ENCODE results near the gene XAGE5.
"Not testable (repeated sequence)": the region's sequence is repeated elsewhere in the genome, so short reads cannot be mapped to it uniquely, and the experiment has no call there.

XAGE5 gene

DNA sequence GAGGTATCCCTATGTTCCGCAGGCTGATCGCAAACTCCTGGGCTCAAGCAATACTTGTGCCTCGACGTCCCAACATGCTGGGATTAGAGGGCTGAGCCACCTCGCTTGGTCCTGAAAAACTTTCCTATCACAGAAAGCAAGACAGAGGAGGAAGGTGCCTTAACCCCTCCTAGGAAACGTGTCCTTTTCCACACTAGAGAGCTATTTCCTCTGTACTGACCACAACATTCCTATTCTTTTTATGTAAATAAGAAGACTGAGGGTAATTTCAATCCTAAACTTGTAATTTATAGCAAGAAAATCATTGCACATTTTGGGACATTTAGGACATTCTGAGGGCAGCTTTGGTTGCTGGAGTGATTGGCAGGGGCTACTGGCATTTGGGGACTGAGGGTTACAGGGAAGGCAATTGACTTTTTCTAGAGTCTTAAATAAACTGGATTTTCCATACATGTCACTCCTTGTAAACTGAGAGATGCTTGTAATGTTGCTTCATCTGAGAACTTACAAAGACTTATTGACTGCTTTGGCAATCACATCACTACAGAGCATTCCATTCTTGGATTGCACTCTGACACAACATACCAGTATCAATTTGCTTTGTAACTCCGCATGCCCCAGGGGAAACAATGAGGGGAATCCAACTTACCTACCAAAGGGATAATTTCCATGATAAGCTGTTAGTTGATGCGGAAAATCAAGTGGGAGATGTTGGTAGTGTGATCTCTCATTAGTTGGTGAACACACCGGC is 41.2 kb downstream of the XAGE5 start:
- no peak for ATAC-seq
- no peak for TF ChIP-seq ESRRG (CRISPR knock-in tag; IDR thresholded peaks at IDR 0.05)
- TF ChIP-seq ZFP30 (CRISPR knock-in tag; IDR thresholded peaks at IDR 0.05), result no peak

DNA sequence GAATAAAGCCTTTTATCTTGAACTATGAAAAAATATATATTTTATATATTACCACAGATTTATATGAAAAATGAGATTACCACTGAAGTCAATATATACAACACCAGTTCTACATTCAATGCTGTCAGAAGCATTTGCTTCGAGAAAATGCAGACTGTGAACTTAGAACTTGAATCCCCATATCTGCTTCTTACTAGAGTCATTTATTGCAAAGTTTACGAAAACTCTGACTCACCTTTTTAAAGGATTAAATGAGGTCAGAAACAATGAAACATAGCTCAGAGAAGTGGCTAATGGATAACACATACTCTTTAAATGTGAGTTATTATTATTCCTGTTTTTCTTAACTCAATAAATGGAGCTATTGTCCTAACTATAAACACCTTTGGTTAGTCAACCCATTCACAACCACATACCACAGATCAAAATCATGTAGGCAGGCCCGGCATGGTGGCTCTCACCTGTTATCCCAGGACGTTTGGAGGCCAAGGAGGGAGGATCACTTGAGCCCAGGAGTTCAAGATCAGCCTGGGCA is 46.0 kb downstream of the XAGE5 start:
- ATAC-seq, result not testable (repeated sequence)

DNA sequence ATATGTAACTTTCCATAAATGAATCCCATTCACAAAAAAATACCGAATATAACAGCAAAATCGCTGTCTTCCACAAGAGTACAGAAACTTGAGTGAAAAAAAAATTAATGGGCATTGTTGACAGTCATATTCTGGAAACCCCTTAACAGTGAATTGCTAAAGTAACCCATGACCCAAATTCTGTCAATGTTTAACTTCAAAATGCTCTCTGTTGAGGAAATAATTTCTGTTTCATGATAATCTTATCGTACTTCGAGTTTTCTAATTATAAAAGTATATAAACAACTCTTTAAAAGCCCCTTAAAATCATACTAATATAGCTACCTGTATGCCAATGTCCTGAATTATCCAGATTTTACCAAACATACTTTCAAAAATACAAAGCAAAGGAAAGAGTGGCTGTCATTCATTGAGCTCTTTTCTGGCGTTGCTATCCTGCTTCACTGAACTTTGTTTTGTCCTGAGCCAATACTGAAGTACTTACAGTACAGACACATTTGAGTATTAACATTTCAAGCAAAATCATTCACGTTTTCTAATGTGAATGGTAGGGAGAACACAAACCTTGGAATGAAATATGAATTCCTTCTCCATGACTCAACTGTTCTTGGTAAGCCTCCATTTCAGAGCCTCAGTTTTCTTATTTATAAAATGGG is 54.4 kb downstream of the XAGE5 start:
- no peak for TF ChIP-seq OSR1 (CRISPR knock-in tag; IDR thresholded peaks at IDR 0.05)
- no peak for TF ChIP-seq CSDC2 (CRISPR knock-in tag; IDR thresholded peaks at IDR 0.05)
- TF ChIP-seq ZFP3 (CRISPR knock-in tag; IDR thresholded peaks at IDR 0.05), result no peak
- no peak for TF ChIP-seq TCF4 (CRISPR knock-in tag; IDR thresholded peaks at IDR 0.05; ENCODE audit: borderline replicate concordance)
- no peak for TF ChIP-seq SNAI2 (CRISPR knock-in tag; IDR thresholded peaks at IDR 0.05)
- no peak for TF ChIP-seq ZNF565 (CRISPR knock-in tag; conservative IDR thresholded peaks at IDR 0.05; ENCODE audit: low read depth)
- TF ChIP-seq ZNF8 (CRISPR knock-in tag; IDR thresholded peaks at IDR 0.05), result no peak
- TF ChIP-seq, protein P1, sequence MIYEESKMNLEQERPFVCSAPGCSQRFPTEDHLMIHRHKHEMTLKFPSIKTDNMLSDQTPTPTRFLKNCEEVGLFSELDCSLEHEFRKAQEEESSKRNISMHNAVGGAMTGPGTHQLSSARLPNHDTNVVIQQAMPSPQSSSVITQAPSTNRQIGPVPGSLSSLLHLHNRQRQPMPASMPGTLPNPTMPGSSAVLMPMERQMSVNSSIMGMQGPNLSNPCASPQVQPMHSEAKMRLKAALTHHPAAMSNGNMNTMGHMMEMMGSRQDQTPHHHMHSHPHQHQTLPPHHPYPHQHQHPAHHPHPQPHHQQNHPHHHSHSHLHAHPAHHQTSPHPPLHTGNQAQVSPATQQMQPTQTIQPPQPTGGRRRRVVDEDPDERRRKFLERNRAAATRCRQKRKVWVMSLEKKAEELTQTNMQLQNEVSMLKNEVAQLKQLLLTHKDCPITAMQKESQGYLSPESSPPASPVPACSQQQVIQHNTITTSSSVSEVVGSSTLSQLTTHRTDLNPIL (CRISPR knock-in tag; IDR thresholded peaks at IDR 0.05; ENCODE audit: low read depth), result no peak
- TF ChIP-seq BACH2 (CRISPR knock-in tag; IDR thresholded peaks at IDR 0.05; ENCODE audit: borderline replicate concordance), result no peak
- TF ChIP-seq, protein P2, sequence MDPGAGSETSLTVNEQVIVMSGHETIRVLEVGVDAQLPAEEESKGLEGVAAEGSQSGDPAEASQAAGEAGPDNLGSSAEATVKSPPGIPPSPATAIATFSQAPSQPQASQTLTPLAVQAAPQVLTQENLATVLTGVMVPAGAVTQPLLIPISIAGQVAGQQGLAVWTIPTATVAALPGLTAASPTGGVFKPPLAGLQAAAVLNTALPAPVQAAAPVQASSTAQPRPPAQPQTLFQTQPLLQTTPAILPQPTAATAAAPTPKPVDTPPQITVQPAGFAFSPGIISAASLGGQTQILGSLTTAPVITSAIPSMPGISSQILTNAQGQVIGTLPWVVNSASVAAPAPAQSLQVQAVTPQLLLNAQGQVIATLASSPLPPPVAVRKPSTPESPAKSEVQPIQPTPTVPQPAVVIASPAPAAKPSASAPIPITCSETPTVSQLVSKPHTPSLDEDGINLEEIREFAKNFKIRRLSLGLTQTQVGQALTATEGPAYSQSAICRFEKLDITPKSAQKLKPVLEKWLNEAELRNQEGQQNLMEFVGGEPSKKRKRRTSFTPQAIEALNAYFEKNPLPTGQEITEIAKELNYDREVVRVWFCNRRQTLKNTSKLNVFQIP (CRISPR knock-in tag; IDR thresholded peaks at IDR 0.05; ENCODE audit: borderline replicate concordance, low read depth), result no peak
- no peak for TF ChIP-seq PPARA (CRISPR knock-in tag; IDR thresholded peaks at IDR 0.05; ENCODE audit: borderline replicate concordance)
- TF ChIP-seq ARNTL (CRISPR knock-in tag; IDR thresholded peaks at IDR 0.05; ENCODE audit: borderline replicate concordance, low read depth), result no peak
- TF ChIP-seq ZFP30 (CRISPR knock-in tag; IDR thresholded peaks at IDR 0.05), result no peak
- no peak for TF ChIP-seq ZNF70 (CRISPR knock-in tag; IDR thresholded peaks at IDR 0.05)
- TF ChIP-seq, protein P3, sequence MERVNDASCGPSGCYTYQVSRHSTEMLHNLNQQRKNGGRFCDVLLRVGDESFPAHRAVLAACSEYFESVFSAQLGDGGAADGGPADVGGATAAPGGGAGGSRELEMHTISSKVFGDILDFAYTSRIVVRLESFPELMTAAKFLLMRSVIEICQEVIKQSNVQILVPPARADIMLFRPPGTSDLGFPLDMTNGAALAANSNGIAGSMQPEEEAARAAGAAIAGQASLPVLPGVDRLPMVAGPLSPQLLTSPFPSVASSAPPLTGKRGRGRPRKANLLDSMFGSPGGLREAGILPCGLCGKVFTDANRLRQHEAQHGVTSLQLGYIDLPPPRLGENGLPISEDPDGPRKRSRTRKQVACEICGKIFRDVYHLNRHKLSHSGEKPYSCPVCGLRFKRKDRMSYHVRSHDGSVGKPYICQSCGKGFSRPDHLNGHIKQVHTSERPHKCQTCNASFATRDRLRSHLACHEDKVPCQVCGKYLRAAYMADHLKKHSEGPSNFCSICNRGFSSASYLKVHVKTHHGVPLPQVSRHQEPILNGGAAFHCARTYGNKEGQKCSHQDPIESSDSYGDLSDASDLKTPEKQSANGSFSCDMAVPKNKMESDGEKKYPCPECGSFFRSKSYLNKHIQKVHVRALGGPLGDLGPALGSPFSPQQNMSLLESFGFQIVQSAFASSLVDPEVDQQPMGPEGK (CRISPR knock-in tag; IDR thresholded peaks at IDR 0.05; ENCODE audit: borderline replicate concordance), result no peak
- no peak for TF ChIP-seq GLIS3 (CRISPR knock-in tag; IDR thresholded peaks at IDR 0.05)
- no peak for ATAC-seq

All from SK-N-SH treated with all-trans-retinoic acid at 6 μM for 48 hours (cell line).